PC-9 (cell line): ENCODE results near the gene FTO. TPM values are rescaled to one million over a fixed set of nuclear protein-coding genes. Genes with fewer than 3 reads are reported as not detected.

Experiments used
- BruUV-seq: library from RNA; stranded (reverse); fragments of 400-500 nt; replicated peaks from 2 replicates; lab custom pipeline; 2021; lab: Mats Ljungman, UMichigan
- CTCF ChIA-PET: fragments of 300-600 bp; sonication (Branson Sonifier 250); formaldehyde crosslinking; loops from one replicate; lab custom pipeline; 2022; ENCODE audit warnings: antibody characterized with exemption; lab: Charles Lee
- POLR2A ChIA-PET: fragments of 300-600 bp; sonication (Branson Sonifier 250); formaldehyde crosslinking; loops from one replicate; lab custom pipeline; 2022; ENCODE audit warnings: antibody characterized with exemption; ENCODE audit not compliant: unreplicated experiment; lab: Charles Lee
- DNase-seq, 2 experiments: peaks; one replicate each; pipeline versions ENCODE4 v3.0.0 to v3.0.0-alpha.2; 2015 to 2022; ENCODE audit warnings: mixed read lengths in 1 of 2
- H2AFZ ChIP-seq: fragments of 200-600 bp; sonication (generic); 2 replicates; pipeline ENCODE4 v1.8.1; 2017; ENCODE audit warnings: antibody characterized with exemption
- H3F3A ChIP-seq: fragments of 200-600 bp; sonication (generic); 2 replicates; pipeline ENCODE4 v1.8.1; 2017; ENCODE audit warnings: antibody characterized with exemption, mild to moderate bottlenecking, low read depth; ENCODE audit not compliant: insufficient read depth
- H3K27ac ChIP-seq: fragments of 200-600 bp; sonication (generic); 2 replicates; pipeline ENCODE4 v1.6.1; 2016; ENCODE audit warnings: mixed run types
- H3K27me3 ChIP-seq: fragments of 200-600 bp; sonication (generic); 2 replicates; pipeline ENCODE4 v1.6.1; 2016; ENCODE audit warnings: low read depth, mixed run types; ENCODE audit not compliant: insufficient read depth
- H3K36me3 ChIP-seq: fragments of 200-600 bp; sonication (generic); 2 replicates; pipeline ENCODE4 v1.6.1; 2016; ENCODE audit warnings: low read depth, mixed run types
- H3K4me1 ChIP-seq: fragments of 200-600 bp; sonication (generic); replicated peaks from 2 replicates; pipeline ENCODE4 v1.6.1; 2016; ENCODE audit warnings: mixed run types; ENCODE audit not compliant: insufficient read depth
- H3K4me2 ChIP-seq: fragments of 200-600 bp; sonication (generic); 2 replicates; pipeline ENCODE4 v1.6.1; 2017; ENCODE audit warnings: mixed run types
- H3K4me3 ChIP-seq: fragments of 200-600 bp; sonication (generic); 2 replicates; pipeline ENCODE4 v1.6.1; 2016; ENCODE audit warnings: mixed run types
- H3K79me2 ChIP-seq: fragments of 200-600 bp; sonication (generic); 2 replicates; pipeline ENCODE4 v1.6.1; 2017; ENCODE audit warnings: low read depth, mixed run types
- H3K9me2 ChIP-seq: fragments of 200-600 bp; sonication (generic); 2 replicates; pipeline ENCODE4 v1.8.1; 2017; ENCODE audit warnings: mild to moderate bottlenecking; ENCODE audit not compliant: insufficient read depth
- H3K9me3 ChIP-seq: fragments of 200-600 bp; sonication (generic); 2 replicates; pipeline ENCODE4 v1.8.1; 2016; ENCODE audit warnings: low read depth; ENCODE audit not compliant: insufficient read depth
- H4K20me1 ChIP-seq: fragments of 200-600 bp; sonication (generic); 2 replicates; pipeline ENCODE4 v1.8.1; 2017; ENCODE audit not compliant: insufficient read depth
- CTCF ChIP-seq: fragments of 200-600 bp; sonication (generic); conservative IDR thresholded peaks from 2 replicates; pipeline ENCODE4 v1.6.1; 2017; ENCODE audit warnings: mixed run types, antibody characterized with exemption, mild to moderate bottlenecking, moderate library complexity
- EZH2 ChIP-seq: fragments of 200-600 bp; sonication (generic); IDR thresholded peaks from 2 replicates; pipeline ENCODE4 v1.8.0; 2017; ENCODE audit warnings: antibody characterized with exemption, low read depth
- intact Hi-C: fragments of 100-400 bp; cut with micrococcal nuclease; formaldehyde crosslinking; loops from one replicate; pipeline ENCODE4 v1.10.0; 2022; ENCODE audit not compliant: unreplicated experiment
- total RNA-seq: library from RNA; stranded (reverse); gene quantifications from 2 replicates; pipeline ENCODE4 v1.2.3, GENCODE V29; 2021

The FTO gene
- total RNA-seq, 1 experiment from 2014 or later, result 58.1 TPM

GRCh38 chr16:53895433-53895832 lies 191.5 kb downstream of the FTO start:
- TF ChIP-seq EZH2 (no peak), CTCF (no peak)
- Histone ChIP-seq H3K9me3 (no peaks in the 10 kb centered on the region), H3K9me2 (no peaks in the 10 kb centered on the region), H3K36me3 (no peaks in the 10 kb centered on the region), H3K4me3 (no peak overlapping the region), H3F3A (peaks cover 21% of the 10 kb centered on the region), H3K27ac (no peak overlapping the region), H2AFZ (no peak overlapping the region), H3K79me2 (no peaks in the 10 kb centered on the region), H3K4me1 (peaks cover 47% of the 10 kb centered on the region), H4K20me1 (no peaks in the 10 kb centered on the region), H3K27me3 (no peaks in the 10 kb centered on the region), H3K4me2 (no peak overlapping the region)
- POLR2A ChIA-PET, result no interaction called here
- CTCF ChIA-PET, result no interaction called here
- BruUV-seq, result no TSS peak
- DNase-seq, result no peak
- intact Hi-C loops, result loop anchor here (10.0 kb wide), 1 partner anchor 49 kb away; no protein-coding TSS in a partner anchor

DNA sequence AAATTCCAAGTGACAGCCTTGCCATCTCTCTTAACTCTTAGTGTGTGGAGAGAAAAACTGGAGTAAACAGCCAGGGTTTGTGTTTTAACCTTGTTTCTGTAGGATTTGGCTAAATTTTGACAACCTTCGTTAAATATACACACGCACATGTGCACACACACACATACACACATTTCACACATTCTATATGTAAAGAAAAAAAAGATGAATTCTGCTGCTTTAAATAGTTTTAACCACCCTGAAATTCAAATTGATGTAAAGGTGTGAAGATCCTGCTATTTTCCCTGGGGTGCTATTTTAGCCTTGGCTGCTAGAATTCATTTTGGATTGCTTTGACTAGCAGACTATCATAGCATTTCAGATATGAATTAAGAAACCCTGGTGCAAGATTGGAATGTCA lies 191.9 kb downstream of the FTO start:
- H3K4me1 ChIP-seq, result peaks cover 47% of the 10 kb centered on the region
- H2AFZ ChIP-seq, result no peak overlapping the region
- no peaks in the 10 kb centered on the region for H3K79me2 ChIP-seq
- no peaks in the 10 kb centered on the region for H3K9me3 ChIP-seq
- ChIA-PET CTCF (no interaction called here), POLR2A (no interaction called here)
- H4K20me1 ChIP-seq, result no peaks in the 10 kb centered on the region
- no peak for DNase-seq
- no peaks in the 10 kb centered on the region for H3K27me3 ChIP-seq
- H3K36me3 ChIP-seq, result no peaks in the 10 kb centered on the region
- H3K27ac ChIP-seq, result no peak overlapping the region
- no peak overlapping the region for H3K4me2 ChIP-seq
- intact Hi-C loops, result loop anchor here (10.0 kb wide), 1 partner anchor 49 kb away; no protein-coding TSS in a partner anchor
- TF ChIP-seq EZH2 (no peak), CTCF (no peak)
- no peak overlapping the region for H3K4me3 ChIP-seq
- no TSS peak for BruUV-seq
- H3F3A ChIP-seq, result peaks cover 21% of the 10 kb centered on the region
- H3K9me2 ChIP-seq, result no peaks in the 10 kb centered on the region

DNA sequence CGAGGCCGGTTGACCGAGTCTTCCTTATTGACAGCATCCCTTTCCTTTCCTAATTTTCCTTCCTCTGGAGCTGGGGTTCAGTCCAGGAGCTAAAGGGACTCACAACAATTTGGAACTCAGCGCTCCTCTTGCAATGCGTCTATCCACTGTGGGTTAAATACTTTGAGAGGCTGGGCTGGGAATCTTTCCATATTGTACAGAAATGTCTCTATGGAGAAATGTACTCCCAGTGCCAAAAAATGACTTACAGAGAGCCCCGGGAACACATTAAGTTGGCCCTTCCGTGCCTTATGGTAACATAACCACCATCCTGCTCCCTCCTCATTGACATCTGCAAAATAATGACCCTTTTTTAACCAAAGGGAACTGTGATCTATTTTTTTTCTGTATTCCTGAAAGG lies 192.8 kb downstream of the FTO start:
- H3K27ac ChIP-seq, result no peak overlapping the region
- intact Hi-C loops, result loop anchor here (10.0 kb wide), 1 partner anchor 48 kb away; no protein-coding TSS in a partner anchor
- H3K4me2 ChIP-seq, result no peak overlapping the region
- H3K36me3 ChIP-seq, result no peaks in the 10 kb centered on the region
- no peaks in the 10 kb centered on the region for H4K20me1 ChIP-seq
- TF ChIP-seq CTCF, result no peak
- TF ChIP-seq EZH2, result no peak
- H3K9me3 ChIP-seq, result no peaks in the 10 kb centered on the region
- no peaks in the 10 kb centered on the region for H3K79me2 ChIP-seq
- H3F3A ChIP-seq, result peaks cover 21% of the 10 kb centered on the region
- no peak overlapping the region for H3K4me3 ChIP-seq
- ChIA-PET POLR2A (no interaction called here), CTCF (no interaction called here)
- H3K27me3 ChIP-seq, result no peaks in the 10 kb centered on the region
- no TSS peak for BruUV-seq
- no peak for DNase-seq
- no peak overlapping the region for H2AFZ ChIP-seq
- H3K4me1 ChIP-seq, result peaks cover 46% of the 10 kb centered on the region
- H3K9me2 ChIP-seq, result no peaks in the 10 kb centered on the region
